Neural crest cell (in vitro differentiated cells): Measurements from ENCODE around the gene GGT5. TPM values are rescaled to one million over a fixed set of nuclear protein-coding genes. Genes with fewer than 3 reads are reported as not detected.
A peak's percentile ranks its signal among the peaks of the same experiment; 100 is the strongest.
"Not testable (repeated sequence)": the region's sequence is repeated elsewhere in the genome, so short reads cannot be mapped to it uniquely, and the experiment has no call there.

Source experiments
- DNase-seq: peaks from one replicate; pipeline ENCODE4 v3.0.0; 2021; ENCODE audit warnings: low read depth, mixed read lengths, low spot score
- H3K27ac Mint-ChIP-seq: one replicate; pipeline ENCODE4 v1.8.0; 2021; ENCODE audit warnings: mild to moderate bottlenecking, mixed read lengths; ENCODE audit not compliant: unreplicated experiment
- H3K27me3 Mint-ChIP-seq: 2 replicates; pipeline ENCODE4 v1.8.0; 2021; ENCODE audit warnings: low read depth, mild to moderate bottlenecking, mixed read lengths
- H3K36me3 Mint-ChIP-seq: 2 replicates; pipeline ENCODE4 v1.8.0; 2021; ENCODE audit warnings: low read depth, mild to moderate bottlenecking, mixed read lengths
- H3K4me1 Mint-ChIP-seq: 2 replicates; pipeline ENCODE4 v1.8.0; 2021; ENCODE audit warnings: mixed read lengths
- H3K4me3 Mint-ChIP-seq: one replicate; pipeline ENCODE4 v1.8.0; 2021; ENCODE audit warnings: mild to moderate bottlenecking, mixed read lengths
- H3K9me3 Mint-ChIP-seq: 2 replicates; pipeline ENCODE4 v1.8.0; 2021; ENCODE audit warnings: mixed read lengths
- total RNA-seq: library from RNA; stranded (reverse); gene quantifications from 2 replicates; pipeline ENCODE4 v1.2.1, GENCODE V29; 2021
- TF ChIP-seq, protein P1 (sequence below): fragments of 200-600 bp; sonication (generic); conservative IDR thresholded peaks from 2 replicates; pipeline ENCODE4 v1.5.0; 2021; ENCODE audit warnings: antibody characterized with exemption, mild to moderate bottlenecking

GGT5 gene
- total RNA-seq, 1 donor from 2014 or later, result 0.56 TPM

GRCh38 chr22:24185001-24185500, 59.8 kb downstream of the GGT5 start:
- no peak overlapping the region for H3K4me3 Mint-ChIP-seq
- no peak for DNase-seq

GRCh38 chr22:24184057-24184798, 60.7 kb downstream of the GGT5 start:
- Mint-ChIP-seq H3K9me3 (no peaks in the 10 kb centered on the region), H3K27me3 (no peaks in the 10 kb centered on the region), H3K27ac (no peak overlapping the region), H3K4me1 (no peaks in the 10 kb centered on the region), H3K36me3 (no peaks in the 10 kb centered on the region), H3K4me3 (no peak overlapping the region)
- DNase-seq, result no peak
- TF ChIP-seq, protein P1, sequence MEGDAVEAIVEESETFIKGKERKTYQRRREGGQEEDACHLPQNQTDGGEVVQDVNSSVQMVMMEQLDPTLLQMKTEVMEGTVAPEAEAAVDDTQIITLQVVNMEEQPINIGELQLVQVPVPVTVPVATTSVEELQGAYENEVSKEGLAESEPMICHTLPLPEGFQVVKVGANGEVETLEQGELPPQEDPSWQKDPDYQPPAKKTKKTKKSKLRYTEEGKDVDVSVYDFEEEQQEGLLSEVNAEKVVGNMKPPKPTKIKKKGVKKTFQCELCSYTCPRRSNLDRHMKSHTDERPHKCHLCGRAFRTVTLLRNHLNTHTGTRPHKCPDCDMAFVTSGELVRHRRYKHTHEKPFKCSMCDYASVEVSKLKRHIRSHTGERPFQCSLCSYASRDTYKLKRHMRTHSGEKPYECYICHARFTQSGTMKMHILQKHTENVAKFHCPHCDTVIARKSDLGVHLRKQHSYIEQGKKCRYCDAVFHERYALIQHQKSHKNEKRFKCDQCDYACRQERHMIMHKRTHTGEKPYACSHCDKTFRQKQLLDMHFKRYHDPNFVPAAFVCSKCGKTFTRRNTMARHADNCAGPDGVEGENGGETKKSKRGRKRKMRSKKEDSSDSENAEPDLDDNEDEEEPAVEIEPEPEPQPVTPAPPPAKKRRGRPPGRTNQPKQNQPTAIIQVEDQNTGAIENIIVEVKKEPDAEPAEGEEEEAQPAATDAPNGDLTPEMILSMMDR, result no peak

More at GRCh38 chr22:24185001-24185500, 59.8 kb downstream of the GGT5 start:
- Mint-ChIP-seq H3K27ac (no peak overlapping the region), H3K9me3 (no peaks in the 10 kb centered on the region), H3K4me1 (peaks cover 4% of the 10 kb centered on the region), H3K36me3 (no peaks in the 10 kb centered on the region), H3K27me3 (no peaks in the 10 kb centered on the region)
- TF ChIP-seq, protein P1, result no peak

DNA sequence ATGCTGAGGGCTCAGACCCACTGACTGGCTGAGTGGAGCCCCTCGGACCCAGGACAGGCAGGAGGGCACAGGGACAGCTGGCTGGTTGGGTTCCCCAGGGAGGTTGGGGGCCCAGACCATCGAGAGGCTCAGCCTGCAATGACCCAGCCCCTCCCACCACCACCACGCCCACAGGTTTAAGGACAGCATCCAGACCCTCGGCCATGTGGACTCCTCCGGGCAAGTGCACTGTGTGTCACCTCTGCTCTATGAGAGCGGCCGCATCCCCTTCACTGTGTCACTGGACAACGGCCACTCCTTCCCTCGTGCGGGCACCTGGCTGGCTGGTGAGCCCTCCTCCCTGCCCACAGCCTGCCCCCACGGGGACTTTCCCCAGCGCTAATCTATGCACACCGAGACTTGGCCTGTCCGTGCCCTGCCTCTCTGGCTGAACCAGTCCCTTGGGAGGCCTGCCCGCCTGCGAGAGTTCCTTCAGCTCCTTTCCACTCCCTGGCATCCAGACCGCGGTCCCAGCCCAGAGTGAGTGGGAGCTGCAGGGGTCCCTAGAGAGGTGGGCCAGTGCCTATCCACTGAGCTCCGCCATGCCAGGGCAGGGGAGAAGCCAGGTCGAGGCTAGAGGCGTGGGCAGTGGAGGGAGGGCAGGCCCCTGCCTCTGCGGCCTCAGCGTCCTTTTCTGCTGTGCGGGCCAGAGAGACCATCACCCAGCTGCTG, 61.4 kb downstream of the GGT5 start:
- TF ChIP-seq, protein P1, result no peak
- Mint-ChIP-seq H3K9me3 (no peaks in the 10 kb centered on the region), H3K36me3 (no peaks in the 10 kb centered on the region), H3K27ac (no peak overlapping the region), H3K4me1 (no peaks in the 10 kb centered on the region), H3K27me3 (no peaks in the 10 kb centered on the region), H3K4me3 (no peak overlapping the region)
- DNase-seq, result no peak

- not testable (repeated sequence) for H3K27ac Mint-ChIP-seq, H3K36me3 Mint-ChIP-seq, H3K9me3 Mint-ChIP-seq, DNase-seq, H3K4me3 Mint-ChIP-seq, H3K4me1 Mint-ChIP-seq, H3K27me3 Mint-ChIP-seq
- TF ChIP-seq, protein P1, result peak; percentile 0
These were observed 62.0 kb downstream of the GGT5 start for GRCh38 chr22:24182900-24183246.

DNA sequence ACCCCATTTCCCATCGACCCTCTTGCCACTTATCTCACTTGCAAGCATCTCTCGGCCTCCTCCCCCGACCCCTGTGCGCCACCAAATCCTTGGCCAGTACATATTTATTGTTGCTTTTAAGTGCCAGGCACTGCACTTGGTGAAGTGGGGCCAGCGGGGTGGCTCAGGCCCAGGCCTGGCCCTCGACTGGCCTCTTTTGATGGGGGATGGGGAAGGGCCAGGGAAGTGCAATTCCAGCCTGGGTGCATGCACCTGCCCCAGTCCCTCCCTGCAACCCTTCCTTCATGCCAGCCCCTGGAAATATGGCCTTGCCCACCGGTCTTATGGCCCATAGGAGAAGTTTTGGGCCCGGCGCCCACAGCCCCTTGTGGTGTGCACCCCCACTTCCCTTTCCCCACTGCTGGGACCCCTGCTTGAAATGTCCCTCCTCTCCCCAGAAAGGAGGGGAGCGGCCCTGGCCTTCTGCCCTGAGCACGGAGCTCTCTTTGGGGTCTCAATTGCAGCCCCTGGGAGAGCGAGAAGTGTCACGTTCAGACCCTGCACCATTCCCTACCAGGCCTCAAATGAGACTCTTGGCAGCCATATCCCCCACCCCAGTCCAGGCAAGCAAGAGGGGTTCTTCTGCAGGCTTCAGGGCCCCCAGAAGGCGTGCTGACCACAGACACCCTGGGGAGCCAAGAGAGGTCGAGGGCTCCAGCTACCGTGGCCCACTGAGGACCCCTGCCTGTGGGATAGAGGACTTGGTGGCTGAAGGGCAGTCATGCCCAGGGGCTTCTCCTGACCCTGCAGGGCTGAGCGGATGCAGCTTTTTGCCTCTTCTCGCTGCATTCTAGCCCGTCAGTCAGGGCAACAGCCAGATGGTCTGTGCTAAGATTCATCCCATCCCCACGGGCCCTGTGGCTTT, 62.6 kb downstream of the GGT5 start:
- Mint-ChIP-seq H3K27me3 (no peaks in the 10 kb centered on the region), H3K4me1 (no peaks in the 10 kb centered on the region), H3K27ac (no peak overlapping the region), H3K9me3 (no peaks in the 10 kb centered on the region), H3K4me3 (no peak overlapping the region), H3K36me3 (no peaks in the 10 kb centered on the region)
- TF ChIP-seq, protein P1, result peak; percentile 35
- DNase-seq, result no peak
